ENCODE measurements around the gene KCNIP2. TPM values are rescaled to one million over a fixed set of nuclear protein-coding genes. Genes with fewer than 3 reads are reported as not detected.

Gene KCNIP2
- total RNA-seq, 4 donors from 2014 or later, result 1.3 to 20.3 (median 4.8) TPM

- peak overlapping the region; percentile 76 for H3K4me3 ChIP-seq
- H3K4me1 ChIP-seq, result peaks cover 62% of the 10 kb centered on the region
- H3K36me3 ChIP-seq, result peaks cover 20% of the 10 kb centered on the region
- no peak for TF ChIP-seq POLR2A (IDR thresholded peaks at IDR 0.05)
- TF ChIP-seq EP300 (IDR thresholded peaks at IDR 0.05), result no peak
- no peak for TF ChIP-seq POLR2AphosphoS5 (IDR thresholded peaks at IDR 0.05)
- TF ChIP-seq CTCF (IDR thresholded peaks at IDR 0.05), result no peak
- H3K9me3 ChIP-seq, result no peaks in the 10 kb centered on the region
- peaks cover 27% of the 10 kb centered on the region for H3K27me3 ChIP-seq
- no peak for DNase-seq (ENCODE audit: low spot score in 2 of 2)
- H3K27ac ChIP-seq, result no peak overlapping the region
- 58% methylated on average over 16 of the region's 17 CpGs for WGBS
These were observed 61.4 kb downstream of the KCNIP2 start for GRCh38 chr10:101781984-101782810.

DNA sequence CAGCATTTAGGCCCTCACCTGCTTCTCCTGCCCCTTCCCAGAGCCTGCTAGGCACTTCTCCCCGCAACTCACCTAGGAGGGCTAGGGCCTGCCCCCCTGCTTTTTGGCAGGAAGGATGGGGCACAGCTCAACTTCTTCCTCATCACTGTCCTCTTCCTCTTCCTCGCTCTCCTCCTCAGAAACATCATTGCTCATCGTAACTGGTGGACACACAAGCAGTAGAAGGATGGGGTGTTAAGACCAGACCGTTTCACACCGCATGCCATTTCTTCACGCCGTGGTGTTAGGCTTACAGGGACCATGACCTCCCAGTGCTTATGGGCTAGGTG is 62.0 kb downstream of the KCNIP2 start:
- WGBS, result 84% methylated on average over 7 of the region's 7 CpGs
- peaks cover 14% of the 10 kb centered on the region for H3K36me3 ChIP-seq
- H3K4me1 ChIP-seq, result peaks cover 62% of the 10 kb centered on the region
- TF ChIP-seq POLR2A (IDR thresholded peaks at IDR 0.05) (no peak), POLR2AphosphoS5 (IDR thresholded peaks at IDR 0.05) (no peak), EP300 (IDR thresholded peaks at IDR 0.05) (no peak)
- H3K27ac ChIP-seq, result no peak overlapping the region
- no peaks in the 10 kb centered on the region for H3K9me3 ChIP-seq
- DNase-seq (ENCODE audit: low spot score in 2 of 2), result peak in 1 of 2 donors; percentile 56
- peaks cover 33% of the 10 kb centered on the region for H3K27me3 ChIP-seq
- H3K4me3 ChIP-seq, result no peak overlapping the region

DNA sequence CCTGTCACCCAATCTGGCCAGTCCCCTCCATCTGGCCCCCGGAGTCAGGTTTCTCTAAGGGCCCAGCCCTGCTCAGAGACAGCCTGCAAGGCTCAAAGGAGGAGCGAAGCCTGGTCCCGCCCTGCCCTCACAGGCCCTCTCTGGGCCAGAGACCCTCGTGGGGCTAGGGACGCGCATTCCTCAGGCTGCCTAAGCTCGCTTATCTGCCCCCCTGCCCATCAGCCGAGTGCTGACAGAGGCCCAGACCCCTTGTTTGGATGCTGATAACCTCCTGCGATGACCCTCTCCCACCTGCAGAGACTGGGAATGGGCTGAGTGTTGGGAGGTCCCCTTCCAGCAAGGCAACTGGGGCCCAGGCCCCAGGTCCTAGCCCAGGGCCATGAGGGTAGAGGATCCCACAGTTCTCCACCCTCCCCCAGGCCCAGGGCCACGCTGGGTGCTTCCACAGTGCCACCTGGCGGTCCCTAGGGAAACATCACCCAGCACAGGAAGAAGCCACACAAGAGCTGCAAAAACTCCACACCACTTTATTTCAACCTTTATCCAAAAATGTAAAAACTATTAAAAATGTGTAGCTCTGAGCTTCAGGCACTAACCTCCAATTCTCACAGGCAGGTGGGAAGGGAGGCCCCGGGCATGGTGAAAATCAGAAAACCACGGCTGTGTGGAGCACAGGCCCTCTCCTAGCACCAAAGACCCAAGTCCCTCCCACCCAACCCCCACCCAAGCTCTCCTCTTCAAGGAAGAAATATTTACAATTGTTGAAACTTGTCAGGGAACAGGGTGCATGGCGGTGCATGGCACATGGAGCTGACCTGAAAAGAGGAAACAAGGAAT is 62.6 kb downstream of the KCNIP2 start:
- peaks cover 68% of the 10 kb centered on the region for H3K4me1 ChIP-seq
- TF ChIP-seq CTCF (IDR thresholded peaks at IDR 0.05), result peak; percentile 57 to 84
- TF ChIP-seq POLR2AphosphoS5 (IDR thresholded peaks at IDR 0.05), result no peak
- 49% methylated on average over 12 of the region's 14 CpGs for WGBS
- DNase-seq (ENCODE audit: low spot score in 2 of 2), result peak; percentile 65 to 83
- no peak overlapping the region for H3K27ac ChIP-seq
- H3K27me3 ChIP-seq, result peaks cover 38% of the 10 kb centered on the region
- H3K4me3 ChIP-seq, result no peak overlapping the region
- peaks cover 8% of the 10 kb centered on the region for H3K36me3 ChIP-seq
- H3K9me3 ChIP-seq, result no peaks in the 10 kb centered on the region

DNA sequence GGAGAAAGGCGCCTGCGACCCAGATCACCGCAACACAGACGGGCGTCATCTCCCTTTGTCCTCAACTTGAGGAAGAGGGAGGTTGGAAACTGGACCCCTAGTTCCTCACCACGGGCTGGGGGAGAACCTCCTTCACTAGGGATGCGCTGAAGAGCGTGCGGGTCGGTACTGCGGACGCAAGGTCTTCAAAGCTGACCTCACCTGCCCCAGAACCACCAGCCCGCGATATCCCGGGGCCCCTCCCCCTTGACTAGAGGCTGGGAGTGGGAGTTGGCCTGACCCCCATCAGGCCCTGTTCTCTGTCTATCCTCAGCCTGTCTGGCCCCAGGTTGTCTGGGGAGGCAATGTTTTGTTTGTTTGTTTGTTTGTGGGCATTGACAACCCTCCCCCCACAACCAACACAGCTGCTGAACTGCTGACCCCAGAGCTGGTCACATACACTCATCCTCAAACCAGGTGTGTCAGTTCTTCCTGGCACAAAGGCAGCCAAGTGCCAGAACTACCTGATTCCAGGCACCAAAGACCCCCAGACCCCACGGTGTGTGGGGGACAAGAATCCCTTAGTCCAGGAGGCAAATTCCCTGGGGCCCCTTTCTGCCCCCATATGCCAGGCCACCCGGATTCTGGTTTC is 63.3 kb downstream of the KCNIP2 start:
- H3K9me3 ChIP-seq, result no peaks in the 10 kb centered on the region
- TF ChIP-seq CTCF (IDR thresholded peaks at IDR 0.05) (no peak), POLR2A (IDR thresholded peaks at IDR 0.05) (no peak), POLR2AphosphoS5 (IDR thresholded peaks at IDR 0.05) (no peak), EP300 (IDR thresholded peaks at IDR 0.05) (no peak)

DNA sequence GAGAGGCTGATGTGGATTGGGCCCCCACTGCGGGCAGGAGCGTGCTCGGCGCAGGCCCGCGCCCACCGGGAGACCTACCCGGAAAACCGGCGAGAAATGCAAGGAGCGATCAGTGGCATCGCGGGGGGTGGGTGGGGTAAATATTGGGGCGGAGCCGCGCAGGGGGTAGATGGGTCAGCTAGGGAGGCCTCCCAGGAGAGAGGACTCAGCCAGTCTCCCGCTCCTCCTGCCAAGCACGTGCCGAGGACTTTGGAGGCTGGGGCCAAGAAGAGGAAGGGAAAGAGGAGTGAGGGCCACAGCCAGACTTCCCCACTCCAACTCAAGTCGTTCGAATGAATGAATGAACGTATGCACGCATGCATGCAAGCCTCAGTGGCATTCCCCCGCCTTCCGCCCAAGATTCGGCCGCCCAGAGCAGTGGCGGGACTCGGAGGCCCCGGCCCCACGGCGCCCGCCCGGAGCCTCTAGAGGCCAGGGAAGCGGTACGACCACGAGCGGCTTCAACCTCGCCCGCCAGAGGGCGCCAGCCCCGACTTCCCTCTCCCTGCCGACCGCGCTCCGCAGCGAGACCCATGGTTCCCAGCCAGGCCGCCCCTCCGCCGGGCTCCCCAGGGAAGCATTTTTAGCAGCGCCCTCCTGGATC is 63.9 kb downstream of the KCNIP2 start:
- Histone ChIP-seq H3K4me1 (peaks cover 81% of the 10 kb centered on the region), H3K27me3 (peaks cover 52% of the 10 kb centered on the region)

More for the DNA sequence above, 63.3 kb downstream of the KCNIP2 start:
- peak; percentile 58 to 72 for DNase-seq (ENCODE audit: low spot score in 2 of 2)
- WGBS, result 16% methylated on average over 16 of the region's 17 CpGs
- peaks cover under 1% of the 10 kb centered on the region for H3K36me3 ChIP-seq
- peaks cover 46% of the 10 kb centered on the region for H3K27me3 ChIP-seq
- no peak overlapping the region for H3K27ac ChIP-seq
- H3K4me1 ChIP-seq, result peaks cover 76% of the 10 kb centered on the region
- peak overlapping the region; percentile 50 for H3K4me3 ChIP-seq

More for the DNA sequence above, 63.9 kb downstream of the KCNIP2 start:
- DNase-seq (ENCODE audit: low spot score in 2 of 2), result peak; percentile 79 to 91
- Histone ChIP-seq H3K4me3 (peak overlapping the region; percentile 50), H3K9me3 (no peaks in the 10 kb centered on the region), H3K27ac (no peak overlapping the region), H3K36me3 (no peaks in the 10 kb centered on the region)
- TF ChIP-seq POLR2A (IDR thresholded peaks at IDR 0.05) (no peak), EP300 (IDR thresholded peaks at IDR 0.05) (no peak), CTCF (IDR thresholded peaks at IDR 0.05) (peak; percentile 60 to 91)
- under 1% methylated on average over 22 of the region's 51 CpGs for WGBS
